Measurements from ENCODE around the gene TRIM64C.
"Not testable (repeated sequence)": the region's sequence is repeated elsewhere in the genome, so short reads cannot be mapped to it uniquely, and the experiment has no call there.

- not testable (repeated sequence) for TF ChIP-seq ZBTB33 (IDR thresholded peaks at IDR 0.05; ENCODE audit: borderline replicate concordance, low read depth); SIN3A (IDR thresholded peaks at IDR 0.05; ENCODE audit: borderline replicate concordance, low read depth, low read length); JUND (IDR thresholded peaks at IDR 0.05)
Measured at GRCh38 chr11:49059012-49059411, at the start of gene TRIM64C.

Data from SK-N-SH (cell line).